Measurements from ENCODE around the gene MRTFB. TPM values are rescaled to one million over a fixed set of nuclear protein-coding genes. Genes with fewer than 3 reads are reported as not detected.

The MRTFB gene
- total RNA-seq, 1 experiment from 2014 or later = 71.5 TPM

- H3K27ac ChIP-seq = no peak overlapping the region
- POLR2A ChIA-PET (ENCODE audit: unreplicated experiment) = no interaction called here
- H3K27me3 ChIP-seq (ENCODE audit: insufficient read depth, low read depth) = no peaks in the 10 kb centered on the region
- no peaks in the 10 kb centered on the region for H4K20me1 ChIP-seq (ENCODE audit: insufficient read depth)
- DNase-seq = no peak
- peaks cover 7% of the 10 kb centered on the region; the same call in 1 of the 2 replicates for H3K36me3 ChIP-seq (ENCODE audit: low read depth)
- intact Hi-C loops (cut with micrococcal nuclease; ENCODE audit: unreplicated experiment) = no loop called here
- no peaks in the 10 kb centered on the region for H3K79me2 ChIP-seq (ENCODE audit: low read depth)
- CTCF ChIA-PET = no interaction called here
- no peak overlapping the region for H2AFZ ChIP-seq
- H3K4me2 ChIP-seq = no peak overlapping the region
- H3K4me3 ChIP-seq = no peak overlapping the region
- no peaks in the 10 kb centered on the region for H3K4me1 ChIP-seq (replicated peaks; ENCODE audit: insufficient read depth)
- H3K9me2 ChIP-seq (ENCODE audit: insufficient read depth) = no peaks in the 10 kb centered on the region
- BruUV-seq (replicated peaks) = no TSS peak
- TF ChIP-seq CTCF (conservative IDR thresholded peaks at IDR 0.05) = no peak
- no peak for TF ChIP-seq EZH2 (IDR thresholded peaks at IDR 0.05; ENCODE audit: low read depth)
- H3F3A ChIP-seq (ENCODE audit: insufficient read depth, low read depth) = no peaks in the 10 kb centered on the region
- no peaks in the 10 kb centered on the region for H3K9me3 ChIP-seq (ENCODE audit: insufficient read depth, low read depth)
Observed at GRCh38 chr16:14268073-14268472, 197.0 kb downstream of the MRTFB start.

GRCh38 chr16:14275934-14276333, 204.8 kb downstream of the MRTFB start:
- Histone ChIP-seq H3K9me2 (ENCODE audit: insufficient read depth) (no peaks in the 10 kb centered on the region), H3K27me3 (ENCODE audit: insufficient read depth, low read depth) (no peaks in the 10 kb centered on the region), H3K4me1 (replicated peaks; ENCODE audit: insufficient read depth) (no peaks in the 10 kb centered on the region), H3K36me3 (ENCODE audit: low read depth) (no peaks in the 10 kb centered on the region), H3K27ac (no peak overlapping the region), H4K20me1 (ENCODE audit: insufficient read depth) (no peaks in the 10 kb centered on the region), H3K4me2 (no peak overlapping the region), H2AFZ (no peak overlapping the region), H3K9me3 (ENCODE audit: insufficient read depth, low read depth) (no peaks in the 10 kb centered on the region), H3K4me3 (no peak overlapping the region), H3F3A (ENCODE audit: insufficient read depth, low read depth) (no peaks in the 10 kb centered on the region), H3K79me2 (ENCODE audit: low read depth) (no peaks in the 10 kb centered on the region)
- BruUV-seq (replicated peaks) = no TSS peak
- ChIA-PET POLR2A (ENCODE audit: unreplicated experiment) (no interaction called here), CTCF (no interaction called here)
- TF ChIP-seq EZH2 (IDR thresholded peaks at IDR 0.05; ENCODE audit: low read depth) (no peak), CTCF (conservative IDR thresholded peaks at IDR 0.05) (no peak)
- intact Hi-C loops (cut with micrococcal nuclease; ENCODE audit: unreplicated experiment) = no loop called here
- no peak for DNase-seq

- POLR2A ChIA-PET (ENCODE audit: unreplicated experiment) = no interaction called here
- Histone ChIP-seq H3K79me2 (ENCODE audit: low read depth) (no peaks in the 10 kb centered on the region), H3K27ac (no peak overlapping the region), H2AFZ (no peak overlapping the region), H3K9me2 (ENCODE audit: insufficient read depth) (no peaks in the 10 kb centered on the region), H3K4me3 (no peak overlapping the region), H3K36me3 (ENCODE audit: low read depth) (no peaks in the 10 kb centered on the region), H3K4me2 (no peak overlapping the region), H3F3A (ENCODE audit: insufficient read depth, low read depth) (no peaks in the 10 kb centered on the region; the same call in 1 of the 2 replicates), H3K27me3 (ENCODE audit: insufficient read depth, low read depth) (no peaks in the 10 kb centered on the region), H3K9me3 (ENCODE audit: insufficient read depth, low read depth) (no peaks in the 10 kb centered on the region), H4K20me1 (ENCODE audit: insufficient read depth) (no peaks in the 10 kb centered on the region), H3K4me1 (replicated peaks; ENCODE audit: insufficient read depth) (0 out of 2 replicates have a peak, but pooled peaks cover under 1% of the 10 kb centered on the region)
- no TSS peak for BruUV-seq (replicated peaks)
- intact Hi-C loops (cut with micrococcal nuclease; ENCODE audit: unreplicated experiment) = no loop called here
- no peak for DNase-seq
- CTCF ChIA-PET = interaction anchor here (0.6 kb wide), 1 partner anchor 293 kb away, joined by 3 read pairs; no protein-coding TSS in a partner anchor
- TF ChIP-seq CTCF (conservative IDR thresholded peaks at IDR 0.05) (no peak), EZH2 (IDR thresholded peaks at IDR 0.05; ENCODE audit: low read depth) (no peak)
Observed at GRCh38 chr16:14278749-14279148, 207.6 kb downstream of the MRTFB start.

All from PC-9 (cell line).